ENCODE measurements around the gene UMODL1.

GRCh38 chr21:42172596-42173483, 101.7 kb downstream of the UMODL1 start:
- TF ChIP-seq, protein P1, sequence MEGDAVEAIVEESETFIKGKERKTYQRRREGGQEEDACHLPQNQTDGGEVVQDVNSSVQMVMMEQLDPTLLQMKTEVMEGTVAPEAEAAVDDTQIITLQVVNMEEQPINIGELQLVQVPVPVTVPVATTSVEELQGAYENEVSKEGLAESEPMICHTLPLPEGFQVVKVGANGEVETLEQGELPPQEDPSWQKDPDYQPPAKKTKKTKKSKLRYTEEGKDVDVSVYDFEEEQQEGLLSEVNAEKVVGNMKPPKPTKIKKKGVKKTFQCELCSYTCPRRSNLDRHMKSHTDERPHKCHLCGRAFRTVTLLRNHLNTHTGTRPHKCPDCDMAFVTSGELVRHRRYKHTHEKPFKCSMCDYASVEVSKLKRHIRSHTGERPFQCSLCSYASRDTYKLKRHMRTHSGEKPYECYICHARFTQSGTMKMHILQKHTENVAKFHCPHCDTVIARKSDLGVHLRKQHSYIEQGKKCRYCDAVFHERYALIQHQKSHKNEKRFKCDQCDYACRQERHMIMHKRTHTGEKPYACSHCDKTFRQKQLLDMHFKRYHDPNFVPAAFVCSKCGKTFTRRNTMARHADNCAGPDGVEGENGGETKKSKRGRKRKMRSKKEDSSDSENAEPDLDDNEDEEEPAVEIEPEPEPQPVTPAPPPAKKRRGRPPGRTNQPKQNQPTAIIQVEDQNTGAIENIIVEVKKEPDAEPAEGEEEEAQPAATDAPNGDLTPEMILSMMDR (IDR thresholded peaks at IDR 0.05; ENCODE audit: borderline replicate concordance, extremely low read depth, low read length, poor library complexity, severe bottlenecking) = no peak
- no peak for TF ChIP-seq EZH2 (IDR thresholded peaks at IDR 0.05; ENCODE audit: borderline replicate concordance, low read depth, low read length, severe bottlenecking)
